Epithelial cell of proximal tubule (primary cell): Measurements from ENCODE around the gene GZMB. TPM values are rescaled to one million over a fixed set of nuclear protein-coding genes. Genes with fewer than 3 reads are reported as not detected.

Experiments
- DNase-seq: peaks from one replicate; pipeline ENCODE4 v3.0.0-alpha.2; 2011; ENCODE audit warnings: low read depth
- H3K4me3 ChIP-seq: 2 replicates; pipeline ENCODE4 v1.5.1; 2011; ENCODE audit warnings: low read depth, mild to moderate bottlenecking, low read length
- total RNA-seq: library from RNA; depleted of rRNA; stranded (reverse); fragments of >200 nt; gene quantifications from 2 replicates; pipeline ENCODE4 v1.2.3, GENCODE V29; 2015
- TF ChIP-seq, protein P1 (sequence below): conservative IDR thresholded peaks from 2 replicates; pipeline ENCODE4 v1.5.1; 2012; ENCODE audit warnings: low read depth, mild to moderate bottlenecking, low read length

The GZMB gene
- total RNA-seq, 1 donor from 2014 or later: not detected

DNA sequence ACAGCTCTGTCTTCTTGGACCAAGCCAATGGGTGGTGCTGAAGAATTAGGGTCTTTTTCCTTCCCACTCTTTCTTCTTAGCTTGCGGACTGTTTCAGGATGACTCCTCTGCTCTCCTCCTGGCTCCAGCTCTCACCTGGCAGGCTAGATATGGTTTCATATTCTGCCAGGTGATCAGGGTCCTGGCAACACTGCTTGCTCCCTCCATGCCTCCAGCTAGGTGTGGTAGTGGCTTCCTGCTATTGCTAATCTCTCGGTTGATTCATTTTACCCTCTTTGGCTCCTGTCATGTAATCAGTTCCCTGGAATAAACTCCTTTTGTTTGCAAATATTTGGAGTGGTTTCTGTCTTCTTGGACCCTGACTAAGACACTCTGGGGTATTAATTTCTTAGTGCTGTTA is 20.2 kb downstream of the GZMB start:
- TF ChIP-seq, protein P1, sequence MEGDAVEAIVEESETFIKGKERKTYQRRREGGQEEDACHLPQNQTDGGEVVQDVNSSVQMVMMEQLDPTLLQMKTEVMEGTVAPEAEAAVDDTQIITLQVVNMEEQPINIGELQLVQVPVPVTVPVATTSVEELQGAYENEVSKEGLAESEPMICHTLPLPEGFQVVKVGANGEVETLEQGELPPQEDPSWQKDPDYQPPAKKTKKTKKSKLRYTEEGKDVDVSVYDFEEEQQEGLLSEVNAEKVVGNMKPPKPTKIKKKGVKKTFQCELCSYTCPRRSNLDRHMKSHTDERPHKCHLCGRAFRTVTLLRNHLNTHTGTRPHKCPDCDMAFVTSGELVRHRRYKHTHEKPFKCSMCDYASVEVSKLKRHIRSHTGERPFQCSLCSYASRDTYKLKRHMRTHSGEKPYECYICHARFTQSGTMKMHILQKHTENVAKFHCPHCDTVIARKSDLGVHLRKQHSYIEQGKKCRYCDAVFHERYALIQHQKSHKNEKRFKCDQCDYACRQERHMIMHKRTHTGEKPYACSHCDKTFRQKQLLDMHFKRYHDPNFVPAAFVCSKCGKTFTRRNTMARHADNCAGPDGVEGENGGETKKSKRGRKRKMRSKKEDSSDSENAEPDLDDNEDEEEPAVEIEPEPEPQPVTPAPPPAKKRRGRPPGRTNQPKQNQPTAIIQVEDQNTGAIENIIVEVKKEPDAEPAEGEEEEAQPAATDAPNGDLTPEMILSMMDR: no peak
- no peak for DNase-seq
- H3K4me3 ChIP-seq: no peak overlapping the region

- TF ChIP-seq, protein P1: no peak
- no peak overlapping the region for H3K4me3 ChIP-seq
- no peak for DNase-seq
Observed at GRCh38 chr14:24613241-24613640, 20.7 kb downstream of the GZMB start.

DNA sequence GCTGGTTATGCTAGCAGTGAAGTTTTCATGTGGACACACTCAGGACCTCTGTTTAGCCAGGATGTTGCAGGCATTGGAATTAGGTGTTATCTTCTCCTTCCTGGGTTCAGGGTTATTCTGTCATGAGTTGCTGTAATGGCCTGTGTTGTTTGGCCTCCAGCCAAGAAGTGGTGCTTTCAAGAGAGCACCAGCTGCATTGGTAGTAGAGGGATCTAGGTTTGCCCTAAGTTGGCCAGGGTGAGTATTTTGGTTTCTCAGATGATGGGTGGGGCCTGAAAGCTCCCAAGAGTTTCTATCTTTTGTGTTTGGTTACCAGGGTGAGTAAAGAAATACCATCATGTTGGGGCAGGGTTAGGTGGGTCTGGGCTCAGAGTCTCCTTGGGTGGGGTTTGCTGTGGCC is 21.8 kb downstream of the GZMB start:
- DNase-seq: no peak
- H3K4me3 ChIP-seq: no peak overlapping the region
- TF ChIP-seq, protein P1: no peak

DNA sequence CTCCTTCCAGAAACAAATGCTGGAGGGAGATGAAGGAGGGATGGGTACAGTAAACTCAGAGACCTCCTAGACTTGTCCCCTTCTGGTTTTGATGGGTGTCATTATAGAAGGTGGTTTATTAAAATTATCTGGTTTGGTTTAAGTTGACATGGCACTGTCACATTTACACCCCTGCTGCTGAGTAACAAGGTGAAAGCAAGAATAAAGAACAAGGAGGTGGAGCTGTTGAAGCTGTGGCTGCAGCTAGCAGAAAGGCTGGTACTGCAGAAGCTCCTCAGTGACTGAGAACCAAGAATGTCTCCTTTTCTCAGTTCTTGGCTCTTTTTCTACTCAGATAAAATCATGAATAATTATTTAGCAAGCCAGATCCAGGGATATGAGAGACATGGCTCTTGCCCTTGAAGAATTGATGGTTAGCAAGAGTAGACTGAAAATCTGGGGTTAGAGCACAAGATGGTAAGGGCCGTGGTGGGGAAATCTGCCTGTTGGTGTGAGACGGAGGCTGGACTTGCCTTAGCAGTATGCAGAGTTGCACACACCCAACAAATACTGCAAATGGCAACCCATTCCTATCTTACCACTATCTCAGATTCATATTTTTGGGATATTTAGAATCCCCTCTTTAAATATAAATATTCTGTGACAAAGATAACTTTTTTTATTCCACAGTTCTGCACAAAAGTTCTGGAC is 24.2 kb downstream of the GZMB start, which contains the start of gene GZMH:
TSS of gene GZMH (minus strand) at position 31 of the 690 bp plus-strand sequence. CDS start 72 bp downstream, outside the sequence.
- no peak for DNase-seq
- H3K4me3 ChIP-seq: no peak within 1 kb of the TSS
- TF ChIP-seq, protein P1: no peak

DNA sequence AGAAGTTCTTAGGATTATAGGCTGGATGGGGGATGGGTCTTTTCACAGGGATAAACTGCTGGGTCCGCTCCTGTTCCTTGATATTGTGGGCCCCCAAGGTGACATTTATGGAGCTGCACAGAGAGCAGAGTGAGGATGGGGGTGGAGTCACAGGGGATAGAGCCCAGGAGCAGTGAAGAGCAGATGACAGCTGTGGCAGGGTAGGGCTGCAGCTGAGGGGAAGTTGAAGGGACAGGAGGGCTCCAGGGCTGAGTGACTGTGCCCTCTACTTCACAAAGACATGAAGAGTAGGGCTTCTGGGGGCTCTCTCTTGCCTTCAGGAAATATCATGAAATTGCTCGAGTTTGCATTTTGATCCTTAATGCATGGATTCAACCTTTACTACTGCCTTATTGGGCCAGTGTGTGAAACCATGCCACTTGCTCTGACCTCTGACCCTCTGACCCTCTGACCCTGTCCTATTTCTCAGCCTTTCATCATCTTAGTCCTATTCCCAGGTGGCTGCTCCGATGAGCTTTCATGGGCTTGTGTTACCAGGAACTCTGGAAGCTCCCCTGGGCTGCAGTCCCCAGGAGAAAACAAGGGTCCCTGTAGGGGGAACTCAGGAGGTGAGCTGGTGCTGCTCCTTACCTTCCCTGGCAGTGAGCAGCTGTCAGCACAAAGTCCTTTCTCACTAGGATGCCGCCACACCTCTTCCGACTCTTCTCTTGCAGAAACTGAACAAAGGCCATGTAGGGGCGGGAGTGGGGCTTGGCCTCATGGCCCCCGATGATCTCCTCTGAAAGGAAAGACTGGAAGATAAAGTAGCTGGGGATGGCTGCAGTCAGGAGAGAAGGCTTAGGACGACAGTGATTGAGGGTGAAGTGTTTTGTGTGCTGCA is 26.1 kb downstream of the GZMB start:
- H3K4me3 ChIP-seq: no peak overlapping the region
- TF ChIP-seq, protein P1: no peak

DNA sequence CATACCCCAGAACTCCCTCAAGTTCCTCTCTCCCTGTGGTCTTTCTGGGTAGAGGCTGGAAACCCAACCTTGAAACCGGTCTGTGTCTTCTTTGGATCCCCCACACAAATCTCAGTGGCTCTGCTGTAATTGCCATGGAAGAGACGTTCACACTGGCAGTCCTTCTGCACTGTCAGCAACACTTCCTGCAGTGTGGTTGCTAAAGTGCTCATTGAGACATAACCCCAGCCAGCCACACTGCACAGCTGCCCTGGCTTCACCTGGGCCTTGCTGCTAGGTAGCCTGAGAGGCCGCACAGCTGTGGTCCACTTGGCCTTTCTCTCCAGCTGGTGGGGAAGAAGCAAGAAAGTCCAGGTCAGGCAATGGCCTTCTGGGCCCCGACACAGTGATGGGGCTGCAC is 26.9 kb downstream of the GZMB start:
- TF ChIP-seq, protein P1: no peak

More for the DNA sequence above, 26.1 kb downstream of the GZMB start:
- no peak for DNase-seq

GRCh38 chr14:24606297-24606696 is 27.7 kb downstream of the GZMB start:
- H3K4me3 ChIP-seq: no peak overlapping the region
- no peak for DNase-seq
- TF ChIP-seq, protein P1: no peak

More for the DNA sequence above, 26.9 kb downstream of the GZMB start:
- H3K4me3 ChIP-seq: no peak overlapping the region
- DNase-seq: no peak
